Smooth muscle cell of trachea (primary cell): ENCODE measurements around the gene ELAVL3. TPM values are rescaled to one million over a fixed set of nuclear protein-coding genes. Genes with fewer than 3 reads are reported as not detected.

Experiments
- total RNA-seq: library from RNA; depleted of rRNA; stranded (reverse); fragments of >200 nt; gene quantifications from 2 replicates; pipeline ENCODE4 v1.2.1, GENCODE V29; 2014

ELAVL3 gene
- 0.29 and 0.33 TPM in 2 replicates for total RNA-seq

DNA sequence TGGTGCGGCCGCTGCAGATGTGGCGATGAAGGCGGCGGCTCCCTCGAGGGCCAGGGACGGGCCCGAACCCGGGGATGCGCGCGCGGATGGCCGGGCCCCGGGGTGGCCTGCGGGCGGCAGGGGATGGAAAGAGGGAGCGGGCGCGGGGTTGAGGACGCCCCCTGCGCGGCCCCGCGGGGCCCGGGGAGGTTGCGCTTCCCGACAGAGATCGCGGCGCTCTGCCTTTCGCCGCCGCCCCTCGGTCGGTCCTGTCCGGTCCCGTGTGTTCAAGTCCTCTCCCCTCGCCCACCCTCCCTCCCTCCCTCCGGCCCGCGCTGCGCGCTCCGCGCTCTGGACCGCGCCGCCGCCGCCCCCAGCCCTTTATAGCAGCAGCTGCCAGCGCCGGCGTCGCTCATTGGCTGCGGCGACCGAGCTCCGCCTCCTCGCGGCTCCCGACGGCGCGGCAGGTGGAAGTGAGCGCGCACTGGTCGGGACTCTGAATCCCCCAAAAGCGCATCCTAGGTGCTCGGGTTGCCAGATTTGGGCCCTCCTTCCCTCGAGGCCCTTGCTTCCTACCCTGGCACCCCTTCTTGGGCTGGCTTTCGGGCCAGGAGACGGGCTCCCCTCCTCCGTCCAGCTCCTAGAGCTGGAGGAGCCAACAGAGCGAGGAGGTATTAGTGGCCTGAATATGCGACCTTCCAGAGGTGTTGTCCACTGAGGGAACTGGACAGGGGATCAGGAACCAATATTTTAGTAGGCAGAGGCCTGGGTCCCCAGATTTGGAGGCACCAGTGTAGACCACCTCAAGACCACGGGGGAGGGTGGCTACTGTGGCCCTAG lies at the start of gene ELAVL3:
ELAVL3 (minus strand) TSS at position 332 of the 819 bp plus-strand sequence. CDS start 438 bp downstream, outside the sequence.

GRCh38 chr19:11528551-11529341 lies 47.9 kb upstream of the ELAVL3 start, which contains the start of gene ECSIT:
Gene ECSIT (minus strand): TSS chr19:11529134. CDS start chr19:11519170, 9,964 bp downstream.

DNA sequence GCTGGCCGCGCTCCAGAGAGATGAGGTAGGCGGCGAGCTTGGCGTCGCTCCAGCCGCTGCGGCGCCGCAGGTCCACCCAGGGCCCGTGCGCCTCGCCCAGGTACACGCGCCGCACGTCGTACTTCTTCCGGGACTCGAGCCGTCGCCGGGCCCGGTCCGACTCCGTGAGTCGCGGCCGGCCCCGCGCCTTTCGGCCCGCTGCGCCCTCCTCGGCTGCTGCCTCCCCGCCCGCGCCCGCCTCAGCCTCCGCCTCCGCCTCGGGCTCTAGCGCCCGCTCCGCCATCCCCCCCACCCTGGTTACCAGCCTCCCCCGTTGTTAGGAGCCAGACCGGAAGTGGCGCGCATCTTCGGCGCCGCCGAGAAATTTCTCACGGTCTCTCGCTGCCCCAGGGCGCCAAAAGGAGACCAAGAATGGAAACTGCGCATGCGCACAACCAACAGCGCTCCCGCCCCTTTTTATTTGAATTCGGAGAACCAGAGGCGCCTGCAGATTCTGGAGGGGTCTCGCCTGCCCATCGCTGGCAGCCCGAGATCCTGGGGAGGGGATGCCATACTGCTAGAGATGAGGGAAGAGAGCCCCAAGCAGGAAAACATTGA lies 24.8 kb upstream of the ELAVL3 start, which contains the start of gene ZNF653:
ZNF653 (minus strand) TSS at position 336 of the 597 bp plus-strand sequence; CDS start at position 283, 53 bp downstream.

GRCh38 chr19:11435057-11435832 lies 45.6 kb downstream of the ELAVL3 start, which contains the start of the genes ODAD3 and PRKCSH:
Gene ODAD3 (minus strand): TSS chr19:11435121. CDS start chr19:11435016, 105 bp downstream.
Gene PRKCSH (plus strand): TSS chr19:11435635. CDS start chr19:11436118, 483 bp downstream.

DNA sequence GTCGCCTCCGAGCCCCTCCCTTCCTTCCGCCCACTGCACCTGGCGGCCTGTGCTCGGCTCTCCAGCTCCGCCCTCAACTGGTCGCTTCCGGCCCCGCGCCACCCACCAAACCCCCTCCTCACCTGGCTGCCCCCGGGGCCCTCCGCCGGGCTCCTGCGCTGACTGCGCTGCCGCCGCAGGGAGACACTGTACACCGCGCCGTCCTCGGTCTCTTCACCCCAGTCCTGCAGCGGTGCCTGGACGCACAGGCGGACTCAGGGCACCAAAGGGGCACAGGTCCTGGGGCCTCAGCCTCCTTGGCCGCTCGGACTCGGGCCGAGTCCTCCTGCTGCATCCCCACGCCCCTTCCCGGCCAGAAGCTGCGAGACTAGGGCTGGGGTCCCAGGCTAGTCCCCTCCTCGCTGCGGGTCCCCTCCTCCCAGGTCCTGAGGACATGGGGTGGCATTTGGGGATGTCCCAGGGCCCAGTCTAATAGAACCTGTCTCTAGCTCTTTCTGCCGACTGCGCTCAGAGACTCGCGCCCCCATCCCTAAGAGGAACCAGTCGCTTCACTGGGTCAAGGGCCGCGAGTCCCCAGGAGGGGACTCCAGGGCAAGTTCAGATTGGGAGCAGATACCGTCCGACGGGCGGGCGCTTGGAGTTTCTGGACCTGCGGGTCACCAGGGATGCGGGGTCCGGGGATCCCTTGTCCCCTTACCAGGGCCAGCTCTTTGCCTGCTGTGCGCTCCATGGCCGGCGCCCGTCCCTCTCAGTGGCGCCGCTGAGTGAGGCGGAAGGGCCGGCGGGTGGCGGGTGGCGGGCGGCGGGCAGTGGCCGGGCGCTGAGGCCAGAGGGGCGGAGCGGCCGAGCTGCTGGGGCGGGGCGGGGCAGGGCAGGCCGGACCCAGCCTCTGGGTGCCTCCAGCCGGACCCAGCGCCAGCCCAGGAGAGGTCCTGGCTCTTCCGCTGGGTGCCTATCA lies 62.0 kb downstream of the ELAVL3 start, which contains the start of gene RGL3:
RGL3 (minus strand) TSS at position 766 of the 958 bp plus-strand sequence; CDS start at position 730, 36 bp downstream.

Other genes with a start within 250 kb of the ELAVL3 start
- not detected in 2 replicates for gene ANGPTL8, start 241.4 kb downstream of the ELAVL3 start, total RNA-seq
- gene DOCK6, start 218.5 kb downstream of the ELAVL3 start, total RNA-seq = 11.5 and 19.4 TPM in 2 replicates
- not detected in 2 replicates for gene TSPAN16, start 184.9 kb downstream of the ELAVL3 start, total RNA-seq
- gene RAB3D, start 141.4 kb downstream of the ELAVL3 start, total RNA-seq = 15.9 and 21.8 TPM in 2 replicates
- 120 and 124 TPM in 2 replicates for gene TMEM205, start 134.8 kb downstream of the ELAVL3 start, total RNA-seq
- 4.4 and 9.8 TPM in 2 replicates for gene CCDC159, start 134.5 kb downstream of the ELAVL3 start, total RNA-seq
- 12.4 and 23.5 TPM in 2 replicates for gene PLPPR2, start 125.6 kb downstream of the ELAVL3 start, total RNA-seq
- 0.50 and 0.87 TPM in 2 replicates for gene SWSAP1, start 106.4 kb downstream of the ELAVL3 start, total RNA-seq
- 7.6 and 9.4 TPM in 2 replicates for gene EPOR, start 96.7 kb downstream of the ELAVL3 start, total RNA-seq
- 5.1 and 5.3 TPM in 2 replicates for gene RGL3, start 61.7 kb downstream of the ELAVL3 start, total RNA-seq
- 0.66 TPM in 1 of 2 replicates, not detected in the other for gene ODAD3, start 45.9 kb downstream of the ELAVL3 start, total RNA-seq
- gene PRKCSH, start 45.4 kb downstream of the ELAVL3 start, total RNA-seq = 144 and 290 TPM in 2 replicates
- 3.3 and 3.5 TPM in 2 replicates for gene ZNF653, start 24.8 kb upstream of the ELAVL3 start, total RNA-seq
- 30.8 and 50.8 TPM in 2 replicates for gene ECSIT, start 48.1 kb upstream of the ELAVL3 start, total RNA-seq
- 8.9 and 9.3 TPM in 2 replicates for gene CNN1, start 57.8 kb upstream of the ELAVL3 start, total RNA-seq
- gene ELOF1, start 78.2 kb upstream of the ELAVL3 start, total RNA-seq = 24.1 and 31.8 TPM in 2 replicates
- 0.66 TPM in 1 of 2 replicates, not detected in the other for gene ACP5, start 96.6 kb upstream of the ELAVL3 start, total RNA-seq
- 18.9 and 20.4 TPM in 2 replicates for gene ZNF627, start 116.4 kb upstream of the ELAVL3 start, total RNA-seq